ENCODE results near the gene ECI1. TPM values are rescaled to one million over a fixed set of nuclear protein-coding genes. Genes with fewer than 3 reads are reported as not detected.

Gene ECI1, protein sequence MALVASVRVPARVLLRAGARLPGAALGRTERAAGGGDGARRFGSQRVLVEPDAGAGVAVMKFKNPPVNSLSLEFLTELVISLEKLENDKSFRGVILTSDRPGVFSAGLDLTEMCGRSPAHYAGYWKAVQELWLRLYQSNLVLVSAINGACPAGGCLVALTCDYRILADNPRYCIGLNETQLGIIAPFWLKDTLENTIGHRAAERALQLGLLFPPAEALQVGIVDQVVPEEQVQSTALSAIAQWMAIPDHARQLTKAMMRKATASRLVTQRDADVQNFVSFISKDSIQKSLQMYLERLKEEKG
- 10 to 100 TPM; 37.1 to 69.9 (median 54.5) TPM for total RNA-seq

DNA sequence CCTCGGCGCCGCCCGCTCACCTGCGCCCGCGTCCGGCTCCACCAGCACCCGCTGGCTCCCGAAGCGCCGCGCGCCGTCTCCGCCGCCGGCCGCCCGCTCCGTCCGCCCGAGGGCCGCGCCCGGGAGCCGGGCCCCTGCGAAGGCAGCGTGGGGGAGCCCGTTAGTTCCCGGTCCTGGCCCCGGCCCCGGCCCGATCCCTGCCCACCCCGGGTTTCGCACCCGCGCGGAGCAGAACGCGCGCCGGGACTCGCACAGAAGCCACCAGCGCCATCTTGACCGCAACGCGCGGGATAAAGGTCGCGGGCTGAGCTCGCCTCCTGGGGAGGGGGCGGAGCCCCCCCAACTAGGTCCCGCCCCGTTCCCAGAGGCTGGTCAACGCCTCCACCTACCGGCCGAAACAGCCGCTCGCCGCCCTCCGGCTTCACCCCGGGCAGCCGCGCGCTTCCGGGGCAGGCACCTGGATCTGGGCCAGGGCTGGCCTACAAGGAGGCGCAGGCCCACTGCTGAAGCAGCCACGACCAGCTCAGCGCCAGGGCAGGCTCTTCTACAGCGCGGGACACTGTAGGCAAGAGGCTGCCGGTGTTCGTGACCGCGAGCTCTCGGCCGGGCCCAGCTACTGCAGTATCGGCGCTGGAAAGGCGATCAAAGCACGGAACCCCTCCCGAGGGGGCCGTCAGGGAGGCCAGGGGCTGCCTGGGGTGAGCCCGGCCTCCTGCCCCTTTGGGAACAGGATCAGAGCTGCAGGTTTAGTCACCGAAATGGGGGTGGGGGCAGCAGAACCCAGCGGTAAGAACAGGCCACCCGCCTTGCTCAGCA, at the start of gene ECI1:
TSS of gene ECI1 (minus strand) at position 292 of the 816 bp plus-strand sequence. CDS start at position 271, 21 bp downstream.
- intact Hi-C loops (cut with DNase I; ENCODE audit: low total_unique reads) = no loop called here
- TF ChIP-seq, protein P1, sequence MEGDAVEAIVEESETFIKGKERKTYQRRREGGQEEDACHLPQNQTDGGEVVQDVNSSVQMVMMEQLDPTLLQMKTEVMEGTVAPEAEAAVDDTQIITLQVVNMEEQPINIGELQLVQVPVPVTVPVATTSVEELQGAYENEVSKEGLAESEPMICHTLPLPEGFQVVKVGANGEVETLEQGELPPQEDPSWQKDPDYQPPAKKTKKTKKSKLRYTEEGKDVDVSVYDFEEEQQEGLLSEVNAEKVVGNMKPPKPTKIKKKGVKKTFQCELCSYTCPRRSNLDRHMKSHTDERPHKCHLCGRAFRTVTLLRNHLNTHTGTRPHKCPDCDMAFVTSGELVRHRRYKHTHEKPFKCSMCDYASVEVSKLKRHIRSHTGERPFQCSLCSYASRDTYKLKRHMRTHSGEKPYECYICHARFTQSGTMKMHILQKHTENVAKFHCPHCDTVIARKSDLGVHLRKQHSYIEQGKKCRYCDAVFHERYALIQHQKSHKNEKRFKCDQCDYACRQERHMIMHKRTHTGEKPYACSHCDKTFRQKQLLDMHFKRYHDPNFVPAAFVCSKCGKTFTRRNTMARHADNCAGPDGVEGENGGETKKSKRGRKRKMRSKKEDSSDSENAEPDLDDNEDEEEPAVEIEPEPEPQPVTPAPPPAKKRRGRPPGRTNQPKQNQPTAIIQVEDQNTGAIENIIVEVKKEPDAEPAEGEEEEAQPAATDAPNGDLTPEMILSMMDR (IDR thresholded peaks at IDR 0.05) = peak in 1 of 3 donors; percentile 51
- no peak for TF ChIP-seq POLR2A (IDR thresholded peaks at IDR 0.05)

DNA sequence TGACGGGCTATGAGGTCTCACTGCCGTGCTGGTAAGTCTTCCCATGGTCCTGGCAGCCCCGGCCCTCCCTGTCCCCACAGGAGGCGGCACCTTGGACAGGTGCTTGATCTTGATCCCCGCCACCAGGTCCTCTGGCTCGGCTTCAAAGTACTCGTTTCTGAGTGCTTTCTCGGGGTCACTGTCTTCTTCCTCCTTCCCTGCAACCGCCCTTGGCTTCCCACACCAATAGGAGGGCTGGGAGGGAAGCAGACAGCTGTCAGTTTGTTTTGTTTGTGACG, 48.5 kb upstream of the ECI1 start:
- TF ChIP-seq POLR2A (IDR thresholded peaks at IDR 0.05) = no peak
- TF ChIP-seq, protein P1 (IDR thresholded peaks at IDR 0.05) = no peak
- DNase-seq (ENCODE audit: low spot score in 2 of 2) = no peak
- H3K4me3 ChIP-seq (ENCODE audit: low read depth, poor library complexity, severe bottlenecking) = no peak overlapping the region
- intact Hi-C loops (cut with DNase I; ENCODE audit: low total_unique reads) = loop anchor here (2.0 kb wide), 1 partner anchor 75 kb away; no protein-coding TSS in a partner anchor
- 74 to 75% methylated on average over 9 to 10 of the region's 10 CpGs for WGBS, 2 donors

More for the DNA sequence above, at the start of gene ECI1:
- peak; percentile 90 to 98 for DNase-seq (ENCODE audit: low spot score in 2 of 2)
- H3K4me3 ChIP-seq (ENCODE audit: low read depth, poor library complexity, severe bottlenecking) = peak within 1 kb of the TSS; percentile 63
- 4 to 10% methylated on average over 18 to 32 of the region's 88 CpGs for WGBS, 2 donors

DNA sequence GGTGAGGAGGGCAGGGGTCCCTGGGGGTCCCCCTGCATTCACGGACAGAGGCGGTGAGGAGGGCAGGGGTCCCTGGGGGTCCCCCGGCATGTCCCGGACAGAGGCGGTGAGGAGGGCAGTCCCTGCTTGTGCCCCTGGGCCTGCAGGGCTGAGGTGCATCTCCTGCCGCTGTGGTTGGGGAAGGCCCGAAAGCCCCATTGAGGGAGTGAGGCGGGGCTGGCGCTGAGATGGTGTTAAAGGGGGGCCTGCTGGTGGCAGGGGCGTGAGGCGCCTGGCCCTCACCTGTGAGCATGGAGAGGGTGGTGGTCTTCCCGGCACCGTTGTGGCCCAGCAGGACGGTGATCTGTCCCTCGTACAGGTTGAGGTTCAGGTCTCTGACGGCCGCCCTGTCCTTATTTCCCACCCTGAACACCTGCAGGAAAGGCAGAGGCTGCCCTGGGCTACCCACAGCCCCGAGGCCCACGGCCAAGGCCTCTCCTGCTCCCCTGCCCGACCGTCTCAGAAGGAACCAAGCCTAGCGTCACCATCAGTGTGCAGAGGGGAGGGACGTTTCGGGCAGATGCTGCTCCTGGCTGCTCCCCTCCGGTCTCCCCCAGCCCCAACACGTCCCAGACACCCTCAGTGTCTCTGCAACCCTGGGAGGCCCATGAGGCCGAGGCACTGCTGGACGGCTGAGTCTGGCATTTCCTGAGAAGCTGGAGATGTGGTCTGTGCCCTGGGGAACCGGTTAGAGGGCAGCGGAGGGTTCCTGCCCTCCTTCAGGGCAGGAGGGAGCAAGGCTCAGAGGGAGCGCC, 47.9 kb upstream of the ECI1 start:
- WGBS, 2 donors = 84 to 89% methylated on average over 31 of the region's 31 CpGs
- DNase-seq (ENCODE audit: low spot score in 2 of 2) = no peak
- intact Hi-C loops (cut with DNase I; ENCODE audit: low total_unique reads) = loop anchor here (2.0 kb wide), 1 partner anchor 75 kb away; no protein-coding TSS in a partner anchor
- TF ChIP-seq, protein P1 (IDR thresholded peaks at IDR 0.05) = no peak
- TF ChIP-seq POLR2A (IDR thresholded peaks at IDR 0.05) = no peak
- H3K4me3 ChIP-seq (ENCODE audit: low read depth, poor library complexity, severe bottlenecking) = no peak overlapping the region

DNA sequence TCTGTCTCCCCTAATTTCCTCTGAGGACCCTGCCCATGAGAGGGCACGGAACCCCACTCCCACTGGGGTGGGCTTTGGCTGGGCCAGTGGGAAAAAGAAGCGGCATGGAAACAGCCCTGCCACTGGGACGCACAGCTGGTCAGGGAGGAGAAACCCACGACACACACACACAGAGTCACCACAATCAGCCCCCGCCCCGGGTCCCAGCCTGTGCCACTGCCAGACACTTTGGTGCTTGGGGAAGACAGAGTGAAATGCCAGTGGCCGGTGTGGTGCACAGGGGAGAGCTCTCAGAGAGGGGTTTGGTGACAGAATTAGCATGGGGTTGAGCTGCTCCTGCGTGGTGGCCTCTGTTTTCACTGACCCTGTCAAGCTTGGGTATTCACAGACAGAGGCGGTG, 47.2 kb upstream of the ECI1 start:
- no peak for DNase-seq (ENCODE audit: low spot score in 2 of 2)
- intact Hi-C loops (cut with DNase I; ENCODE audit: low total_unique reads) = loop anchor here (2.0 kb wide), 1 partner anchor 76 kb away; no protein-coding TSS in a partner anchor
- 94% methylated on average over 8 to 9 of the region's 9 CpGs for WGBS, 2 donors
- TF ChIP-seq POLR2A (IDR thresholded peaks at IDR 0.05) = no peak
- TF ChIP-seq, protein P1 (IDR thresholded peaks at IDR 0.05) = no peak
- no peak overlapping the region for H3K4me3 ChIP-seq (ENCODE audit: low read depth, poor library complexity, severe bottlenecking)

DNA sequence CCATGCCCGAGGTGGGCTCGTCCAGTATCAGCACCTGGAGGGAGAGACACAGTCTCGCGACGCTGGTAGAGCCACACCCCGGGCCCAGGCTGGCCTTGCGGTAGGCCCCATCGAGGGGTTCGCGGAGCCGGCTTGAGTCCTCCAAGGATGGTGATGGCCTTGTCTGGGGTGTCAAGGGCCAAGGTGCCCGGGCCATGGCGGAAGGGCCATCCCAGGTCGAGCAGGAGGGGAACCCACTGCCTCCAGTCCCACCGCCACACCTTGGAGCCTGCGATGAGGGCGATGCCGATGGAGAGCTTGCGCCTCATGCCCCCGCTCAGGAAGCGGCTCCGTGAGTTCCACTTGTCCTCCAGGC, 46.1 kb upstream of the ECI1 start:
- no peak for TF ChIP-seq POLR2A (IDR thresholded peaks at IDR 0.05)
- TF ChIP-seq, protein P1 (IDR thresholded peaks at IDR 0.05) = no peak
- 93 to 94% methylated on average over 21 to 22 of the region's 22 CpGs for WGBS, 2 donors
- intact Hi-C loops (cut with DNase I; ENCODE audit: low total_unique reads) = no loop called here
- H3K4me3 ChIP-seq (ENCODE audit: low read depth, poor library complexity, severe bottlenecking) = no peak overlapping the region
- no peak for DNase-seq (ENCODE audit: low spot score in 2 of 2)
